HG02870 (cell line): ENCODE results near the gene TRPM6.

ENCODE experiments used
- ATAC-seq: cut with Tn5 transposase; IDR thresholded peaks from one replicate; pipeline ENCODE4 v1.9.1; 2021; ENCODE audit warnings: mild to moderate bottlenecking, moderate library complexity; ENCODE audit not compliant: unreplicated experiment

TRPM6 gene

GRCh38 chr9:74773886-74774479, 113.7 kb downstream of the TRPM6 start:
- peak; percentile 39 for ATAC-seq

DNA sequence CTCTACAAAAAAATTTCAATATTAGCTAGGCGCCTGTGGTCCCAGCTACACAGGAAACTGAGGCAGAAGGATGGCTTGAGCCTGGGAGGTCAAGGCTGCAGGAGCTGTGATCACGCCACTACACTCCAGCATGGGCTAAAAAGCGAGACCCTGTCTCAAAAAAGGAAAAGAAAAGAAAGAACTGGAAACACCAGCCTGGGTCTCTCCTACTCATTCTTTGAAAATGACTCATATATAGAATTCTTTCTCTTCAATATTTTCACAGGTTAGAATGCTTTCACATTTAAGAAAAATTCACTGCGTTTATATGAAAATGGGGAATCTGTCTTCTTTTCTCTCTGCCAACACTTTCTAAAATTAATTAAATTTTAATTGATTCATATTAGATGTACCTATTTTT, 115.6 kb downstream of the TRPM6 start:
- peak; percentile 73 for ATAC-seq

DNA sequence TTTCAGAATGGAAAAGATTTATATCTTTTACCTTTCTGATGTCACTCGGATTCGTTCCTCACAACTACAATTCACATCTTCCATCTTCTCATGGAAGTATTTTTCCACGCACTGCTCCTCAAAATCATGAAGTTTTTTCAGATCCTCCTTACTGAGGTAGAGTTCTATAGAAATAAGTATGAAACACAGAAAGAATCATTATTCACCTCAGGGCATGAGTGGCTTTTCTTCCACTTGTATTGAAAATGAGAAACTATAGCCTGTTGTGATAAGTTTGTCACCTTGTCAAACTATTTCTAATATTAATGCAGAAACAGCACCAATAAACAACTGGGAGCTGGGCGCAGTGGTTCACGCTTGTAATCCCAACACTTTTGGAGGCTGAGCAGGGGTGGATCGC, 116.0 kb downstream of the TRPM6 start:
- no peak for ATAC-seq

DNA sequence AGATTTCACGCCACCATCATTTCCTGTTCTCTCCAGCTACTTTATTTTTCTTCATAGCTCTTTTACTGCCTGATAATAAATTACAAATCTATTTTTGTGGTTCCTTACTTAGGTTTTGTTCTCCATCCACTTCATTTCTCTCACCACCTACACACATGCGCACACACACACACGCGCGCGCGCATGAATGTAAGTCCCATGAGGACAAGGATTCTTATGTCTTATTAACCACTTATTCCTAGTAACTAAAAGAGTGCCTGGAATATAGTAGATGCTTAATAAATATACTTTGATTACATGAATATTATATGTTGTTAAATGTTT, 116.5 kb downstream of the TRPM6 start:
- ATAC-seq = no peak

GRCh38 chr9:74770508-74771261, 117.0 kb downstream of the TRPM6 start:
- peak; percentile 36 for ATAC-seq

GRCh38 chr9:74765481-74765971, 122.2 kb downstream of the TRPM6 start:
- ATAC-seq = no peak

- no peak for ATAC-seq
These were observed 124.8 kb downstream of the TRPM6 start for GRCh38 chr9:74762950-74763349.

GRCh38 chr9:74760031-74760700, 127.6 kb downstream of the TRPM6 start:
- ATAC-seq = no peak

DNA sequence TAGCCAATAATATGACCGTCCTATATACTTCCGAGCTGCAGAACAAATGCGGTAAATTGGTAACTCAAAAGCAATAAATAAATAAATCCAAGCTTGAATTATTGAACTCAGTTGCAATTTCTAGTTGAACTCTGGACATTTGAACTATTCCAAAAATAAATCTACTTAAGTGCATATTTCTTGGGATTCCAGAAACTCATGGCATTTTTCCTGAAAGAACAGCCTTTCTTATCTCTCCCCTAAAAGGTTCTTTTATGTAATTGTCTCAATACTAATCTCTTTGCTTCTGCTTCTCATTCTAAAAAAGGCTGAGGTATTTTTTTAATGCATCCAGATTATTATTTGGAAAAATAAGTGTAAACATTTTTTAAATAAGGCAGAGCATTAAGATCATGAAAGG, 131.7 kb downstream of the TRPM6 start:
- no peak for ATAC-seq

DNA sequence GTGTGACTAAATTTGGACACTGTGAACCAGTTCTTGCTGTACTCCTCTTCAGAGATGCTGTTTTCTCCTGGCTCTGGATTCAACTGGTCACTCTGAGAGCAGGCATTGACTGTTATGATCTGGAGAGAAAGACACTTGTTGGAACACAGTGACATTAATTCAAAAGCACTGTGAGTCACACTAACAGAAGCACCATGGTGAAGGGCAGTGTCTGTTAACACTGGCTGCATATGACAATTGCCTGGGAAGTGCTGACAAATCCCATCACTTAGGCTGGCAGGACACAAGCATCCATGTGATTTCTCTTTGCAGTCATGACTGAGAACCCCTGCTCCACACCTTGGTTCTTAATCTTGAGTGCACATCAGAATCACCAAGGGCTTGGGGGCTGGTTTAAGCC, 132.4 kb downstream of the TRPM6 start:
- ATAC-seq = no peak

GRCh38 chr9:74753650-74754049, 134.1 kb downstream of the TRPM6 start:
- ATAC-seq = no peak

DNA sequence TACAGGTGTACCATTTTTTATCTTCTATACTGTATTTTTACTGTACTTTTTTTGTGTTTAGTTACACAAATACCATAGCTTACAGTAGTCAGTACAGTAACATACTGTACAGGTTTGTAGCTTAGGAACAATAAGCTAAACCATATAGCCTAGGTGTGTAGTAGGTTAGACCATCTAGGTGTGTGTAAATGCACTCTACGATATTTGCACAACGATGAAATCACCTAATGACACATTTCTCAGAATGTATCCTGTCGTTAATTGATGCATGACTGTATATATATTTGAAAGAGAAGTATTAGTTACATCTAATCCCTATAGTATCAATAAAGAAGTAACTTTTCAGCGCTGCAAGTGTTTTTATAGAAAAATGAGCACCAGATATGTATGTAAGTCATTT, 138.8 kb downstream of the TRPM6 start:
- no peak for ATAC-seq

- ATAC-seq = no peak
These were observed 144.7 kb downstream of the TRPM6 start for GRCh38 chr9:74742792-74743730.

DNA sequence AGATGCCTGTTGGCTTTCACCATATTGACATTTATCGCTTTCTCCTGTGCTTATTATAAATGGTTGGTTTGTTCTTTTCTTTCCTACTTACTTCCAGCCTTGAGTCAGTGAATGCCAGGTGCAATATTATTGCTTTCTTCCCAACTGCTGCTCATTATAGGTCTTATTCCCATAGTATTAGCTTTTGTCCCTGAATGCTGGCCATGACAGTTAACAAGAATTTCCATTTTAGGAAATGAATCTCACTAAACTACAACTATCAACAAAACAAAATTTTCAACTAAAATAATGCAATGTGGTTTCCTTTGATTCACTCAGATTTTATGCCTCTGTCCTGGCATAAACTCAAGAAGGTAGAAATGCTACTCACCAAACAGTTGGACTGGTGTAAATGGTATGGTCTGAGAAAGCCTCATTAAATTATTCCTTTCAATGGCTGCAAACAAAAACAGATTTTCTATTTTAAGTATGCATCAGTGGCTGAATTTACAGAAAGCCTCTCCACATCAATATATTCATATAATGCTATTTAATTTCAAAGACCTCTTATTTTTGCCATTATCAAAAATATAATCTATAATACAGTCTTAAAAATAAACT, 145.4 kb downstream of the TRPM6 start:
- ATAC-seq = no peak

DNA sequence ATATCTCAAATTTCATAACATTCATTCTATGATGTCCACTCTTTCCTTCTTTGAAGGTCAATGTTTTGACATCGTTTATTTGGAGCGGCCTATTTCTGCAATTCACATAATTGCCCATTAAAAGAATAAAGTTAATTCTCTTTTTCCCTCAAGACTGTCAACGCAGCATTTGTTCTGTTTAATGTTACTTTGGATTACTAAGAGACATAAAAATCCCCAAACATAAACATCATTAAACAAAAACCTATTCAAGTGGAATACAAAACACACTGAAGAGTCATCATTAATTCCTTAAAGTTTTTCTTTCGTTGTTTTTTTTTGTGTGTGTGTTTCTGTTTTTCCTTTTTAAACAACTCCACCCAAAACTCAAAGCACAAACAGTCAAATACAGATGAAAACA, 151.1 kb downstream of the TRPM6 start:
- ATAC-seq = no peak

DNA sequence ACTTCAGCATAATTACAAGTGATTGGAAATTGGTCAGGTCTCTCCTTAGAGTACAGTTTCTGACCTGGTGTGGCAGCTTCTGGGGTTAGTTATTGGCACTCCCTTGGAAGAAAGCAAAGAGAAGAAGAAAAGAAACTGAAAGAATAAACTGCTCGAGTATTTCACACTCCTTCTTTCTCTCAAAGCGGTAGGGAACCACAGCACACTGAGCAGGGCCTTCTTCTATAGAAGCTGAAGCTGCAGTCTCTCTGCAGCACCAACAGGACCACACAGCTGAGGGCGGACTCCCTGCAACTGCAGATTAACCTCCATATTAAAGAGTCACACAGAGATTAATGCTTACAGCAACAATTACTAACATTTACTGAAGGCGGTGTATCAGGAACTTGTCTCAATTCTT, 152.0 kb downstream of the TRPM6 start:
- ATAC-seq = no peak

DNA sequence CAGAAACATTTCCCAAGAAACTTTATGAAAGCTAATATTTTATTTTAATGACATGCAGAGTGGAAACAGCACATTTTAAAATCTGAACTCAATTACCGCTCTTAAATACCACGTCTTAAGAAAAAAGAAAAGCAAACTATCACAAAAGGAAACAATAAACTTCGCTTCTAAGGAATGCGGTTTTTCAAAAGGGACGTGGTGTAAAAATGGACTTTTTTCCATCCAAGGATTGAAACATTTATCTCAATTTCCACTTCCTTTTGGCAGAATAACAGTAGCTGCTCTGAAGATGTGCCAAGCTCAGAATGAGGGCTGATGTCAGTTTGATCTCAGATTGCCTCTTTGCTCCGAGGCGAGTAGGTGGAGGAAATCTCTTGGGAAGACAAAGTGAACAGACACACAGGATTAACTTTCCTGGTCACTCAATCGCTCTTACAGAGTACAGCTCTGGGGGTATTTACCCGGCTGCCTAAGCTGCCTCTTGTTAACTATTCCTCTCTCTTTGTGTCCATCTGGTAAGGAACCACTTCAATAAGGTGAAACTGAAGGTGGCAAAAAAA, 158.5 kb downstream of the TRPM6 start:
- no peak for ATAC-seq

DNA sequence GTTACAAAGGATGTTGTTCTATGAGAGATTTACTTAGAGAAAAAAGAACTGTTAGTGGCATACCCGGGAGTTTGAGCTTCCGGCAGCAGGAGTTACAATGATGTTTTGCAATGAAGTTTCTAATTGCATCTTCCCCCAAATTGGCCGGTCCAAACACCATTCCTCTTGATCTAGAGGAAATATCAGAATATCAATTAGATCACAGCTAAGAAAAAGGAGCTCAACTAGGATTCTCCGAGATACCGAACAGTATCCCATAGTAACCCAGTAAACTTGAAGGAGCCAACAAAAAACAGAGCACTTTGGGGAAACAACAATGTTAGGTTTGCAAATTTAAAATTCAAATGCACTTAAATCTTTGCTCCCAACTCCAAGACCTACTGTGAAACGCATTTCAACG, 159.5 kb downstream of the TRPM6 start:
- no peak for ATAC-seq

- no peak for ATAC-seq
These were observed 161.1 kb downstream of the TRPM6 start for GRCh38 chr9:74726581-74726980.

DNA sequence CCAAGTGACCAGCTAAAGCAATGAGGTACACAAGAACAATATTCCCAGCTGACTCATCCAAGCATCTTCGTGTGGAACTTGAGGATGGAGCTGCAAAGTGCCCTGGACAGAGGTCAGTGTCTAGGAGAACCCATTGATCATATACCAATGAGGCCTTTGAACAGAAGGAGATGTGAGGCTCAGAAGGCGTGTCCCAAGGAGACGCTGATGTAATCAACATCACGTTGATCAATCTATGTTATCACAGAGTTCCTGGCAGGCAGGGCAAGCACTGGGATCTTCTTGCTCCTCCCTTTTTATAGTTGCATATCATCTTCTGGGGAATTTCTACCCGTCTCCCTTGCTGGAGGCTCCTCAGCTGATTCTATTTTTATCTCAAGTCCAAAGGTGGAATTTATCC, 163.4 kb downstream of the TRPM6 start:
- no peak for ATAC-seq
